HG03066 (cell line): ENCODE results near the gene BUB1B.

Source experiments
- ATAC-seq: cut with Tn5 transposase; IDR thresholded peaks from one replicate; pipeline ENCODE4 v1.9.1; 2021; ENCODE audit warnings: low read depth; ENCODE audit not compliant: unreplicated experiment

Gene BUB1B

GRCh38 chr15:40252438-40253166 is 91.7 kb downstream of the BUB1B start:
- ATAC-seq, result no peak

GRCh38 chr15:40253167-40253790 is 92.4 kb downstream of the BUB1B start:
- no peak for ATAC-seq

GRCh38 chr15:40254452-40254851 is 93.6 kb downstream of the BUB1B start:
- no peak for ATAC-seq

- no peak for ATAC-seq
Measured at GRCh38 chr15:40255033-40255432, 94.2 kb downstream of the BUB1B start.

GRCh38 chr15:40256638-40257235 is 95.9 kb downstream of the BUB1B start:
- ATAC-seq, result no peak

- ATAC-seq, result no peak
Measured at GRCh38 chr15:40257656-40258450, 97.0 kb downstream of the BUB1B start.

GRCh38 chr15:40258544-40258943 is 97.7 kb downstream of the BUB1B start:
- ATAC-seq, result no peak

GRCh38 chr15:40259021-40259420 is 98.2 kb downstream of the BUB1B start:
- ATAC-seq, result no peak

GRCh38 chr15:40263024-40263754 is 102.3 kb downstream of the BUB1B start:
- no peak for ATAC-seq

GRCh38 chr15:40264321-40265153 is 103.7 kb downstream of the BUB1B start:
- ATAC-seq, result no peak

GRCh38 chr15:40265355-40265754 is 104.5 kb downstream of the BUB1B start:
- ATAC-seq, result no peak

GRCh38 chr15:40265875-40266274 is 105.0 kb downstream of the BUB1B start:
- no peak for ATAC-seq

GRCh38 chr15:40266828-40267304 is 106.0 kb downstream of the BUB1B start:
- no peak for ATAC-seq

GRCh38 chr15:40267670-40268069 is 106.8 kb downstream of the BUB1B start:
- ATAC-seq, result no peak

GRCh38 chr15:40269604-40270003 is 108.7 kb downstream of the BUB1B start:
- ATAC-seq, result no peak

- no peak for ATAC-seq
Measured at GRCh38 chr15:40270246-40270995, 109.6 kb downstream of the BUB1B start.
